Measurements from ENCODE around the gene SLC5A9. TPM values are rescaled to one million over a fixed set of nuclear protein-coding genes. Genes with fewer than 3 reads are reported as not detected.

Gene SLC5A9
- total RNA-seq, 1 experiment from 2014 or later, result not detected

GRCh38 chr1:48223366-48224240 is 1.1 kb downstream of the SLC5A9 start:
- no peak for TF ChIP-seq CTCF (conservative IDR thresholded peaks at IDR 0.05)
- Histone ChIP-seq H2BK20ac (ENCODE audit: low read depth, low read length, poor library complexity, severe bottlenecking) (no peak overlapping the region), H3K79me2 (ENCODE audit: insufficient read depth, low read length) (no peaks in the 10 kb centered on the region), H4K5ac (ENCODE audit: insufficient read length, low read depth, low read length) (no peak overlapping the region), H2BK12ac (ENCODE audit: insufficient read length, low read depth, low read length) (no peak overlapping the region), H4K20me1 (ENCODE audit: control insufficient read depth, insufficient read depth, insufficient read length) (no peaks in the 10 kb centered on the region), H4K91ac (ENCODE audit: insufficient read length, low read depth, low read length) (no peak overlapping the region), H4K8ac (replicated peaks; ENCODE audit: insufficient read length, low read depth, low read length) (no peak overlapping the region), H3K56ac (ENCODE audit: insufficient read length, low read depth, low read length) (no peak overlapping the region), H3K9ac (ENCODE audit: extremely low read depth, insufficient read length, low read length) (no peak overlapping the region), H3K27me3 (ENCODE audit: insufficient read depth, low read length) (no peaks in the 10 kb centered on the region), H3K79me1 (ENCODE audit: insufficient read depth, low read depth, low read length, poor library complexity, severe bottlenecking) (no peaks in the 10 kb centered on the region), H3K14ac (ENCODE audit: insufficient read depth, low read length) (0 out of 2 replicates have a peak overlapping the region, but pooled peaks have one; percentile 6), H2BK15ac (ENCODE audit: low read depth, low read length) (no peak overlapping the region), H3K23ac (ENCODE audit: insufficient read length, low read depth, low read length) (no peak overlapping the region), H3K18ac (ENCODE audit: insufficient read length, low read depth, low read length) (no peak overlapping the region), H3K9me3 (ENCODE audit: control insufficient read depth, low read depth, low read length) (no peaks in the 10 kb centered on the region), H3K4me1 (ENCODE audit: insufficient read depth, low read length) (no peaks in the 10 kb centered on the region), H3K4ac (ENCODE audit: low read depth, low read length) (no peak overlapping the region), H2BK120ac (ENCODE audit: low read depth, low read length, poor library complexity, severe bottlenecking) (no peak overlapping the region), H2AK5ac (ENCODE audit: insufficient read length, low read length) (no peak overlapping the region), H3T11ph (ENCODE audit: low read length) (no peak overlapping the region), H2AFZ (ENCODE audit: low read length) (no peak overlapping the region), H3K4me2 (ENCODE audit: insufficient read depth, insufficient read length, low read length) (no peak overlapping the region), H2BK5ac (ENCODE audit: insufficient read length, low read length) (no peak overlapping the region), H3K23me2 (ENCODE audit: insufficient read length, low read depth, low read length, poor library complexity, severe bottlenecking) (no peaks in the 10 kb centered on the region), H3K27ac (ENCODE audit: insufficient read length, low read depth, low read length) (no peak overlapping the region)
- Mint-ChIP-seq H3K4me3 (no peak overlapping the region), H3K9me3 (no peaks in the 10 kb centered on the region), H3K36me3 (ENCODE audit: insufficient read depth in 1 of 3, low read depth in 3 of 3) (no peaks in the 10 kb centered on the region), H3K27ac (no peak overlapping the region; a peak in 1 of 7 replicates), H3K4me1 (peaks cover 7 to 9% of the 10 kb centered on the region in 2 experiments; a peak in 3 of 4 replicates), H3K27me3 (ENCODE audit: low read depth) (peaks cover 3% of the 10 kb centered on the region)
- no peak for DNase-seq
- WGBS (ENCODE audit: extremely low coverage, insufficient read length, low lambda C conversion rate), result no CpG with 5 or more reads among the region's 7 CpGs

Measured in H9 (cell line).